H9 (cell line): Measurements from ENCODE around the gene CDH13. TPM values are rescaled to one million over a fixed set of nuclear protein-coding genes. Genes with fewer than 3 reads are reported as not detected.

Source experiments
- DNase-seq: peaks from one replicate; pipeline ENCODE4 v3.0.0-alpha.2; 2017
- H2AFZ ChIP-seq: one replicate; pipeline ENCODE4 v1.6.1; 2013; ENCODE audit warnings: mild to moderate bottlenecking, low read length, control low read depth, moderate library complexity
- H2AK5ac ChIP-seq: 2 replicates; pipeline ENCODE4 v1.6.1; 2013; ENCODE audit warnings: low read length, control low read depth, mixed read lengths; ENCODE audit not compliant: insufficient read length
- H2BK120ac ChIP-seq: one replicate; pipeline ENCODE4 v1.6.1; 2013; ENCODE audit warnings: low read depth, mild to moderate bottlenecking, low read length, control low read depth, inconsistent platforms; ENCODE audit not compliant: poor library complexity, severe bottlenecking
- H2BK12ac ChIP-seq: 2 replicates; pipeline ENCODE4 v1.6.1; 2013; ENCODE audit warnings: low read length, control low read depth, mixed read lengths, low read depth; ENCODE audit not compliant: insufficient read length
- H2BK15ac ChIP-seq: 2 replicates; pipeline ENCODE4 v1.6.1; 2013; ENCODE audit warnings: low read depth, low read length, control low read depth
- H2BK20ac ChIP-seq: one replicate; pipeline ENCODE4 v1.6.1; 2013; ENCODE audit warnings: low read depth, mild to moderate bottlenecking, low read length, control low read depth, inconsistent platforms; ENCODE audit not compliant: poor library complexity, severe bottlenecking
- H2BK5ac ChIP-seq: 2 replicates; pipeline ENCODE4 v1.6.1; 2013; ENCODE audit warnings: low read length, control low read depth, mixed read lengths; ENCODE audit not compliant: insufficient read length
- H3K14ac ChIP-seq: 2 replicates; pipeline ENCODE4 v1.6.1; 2013; ENCODE audit warnings: low read length, control low read depth; ENCODE audit not compliant: insufficient read depth
- H3K18ac ChIP-seq: 2 replicates; pipeline ENCODE4 v1.6.1; 2013; ENCODE audit warnings: low read depth, mild to moderate bottlenecking, mixed read lengths, low read length, control low read depth; ENCODE audit not compliant: insufficient read length
- H3K23ac ChIP-seq: 2 replicates; pipeline ENCODE4 v1.6.1; 2013; ENCODE audit warnings: low read length, control low read depth, mixed read lengths, low read depth; ENCODE audit not compliant: insufficient read length
- H3K23me2 ChIP-seq: 2 replicates; pipeline ENCODE4 v1.6.1; 2013; ENCODE audit warnings: low read depth, mild to moderate bottlenecking, mixed read lengths, low read length, control low read depth; ENCODE audit not compliant: insufficient read length, poor library complexity, severe bottlenecking
- H3K27ac ChIP-seq: 2 replicates; pipeline ENCODE4 v1.5.1; 2013; ENCODE audit warnings: low read length, control low read depth, mixed read lengths, low read depth; ENCODE audit not compliant: insufficient read length
- H3K27me3 ChIP-seq: 2 replicates; pipeline ENCODE4 v1.6.1; 2013; ENCODE audit warnings: low read length, control low read depth, inconsistent platforms; ENCODE audit not compliant: insufficient read depth
- H3K4ac ChIP-seq: 2 replicates; pipeline ENCODE4 v1.6.1; 2013; ENCODE audit warnings: low read depth, mild to moderate bottlenecking, control low read depth, inconsistent platforms, low read length, moderate library complexity
- H3K4me1 ChIP-seq: 2 replicates; pipeline ENCODE4 v1.6.1; 2013; ENCODE audit warnings: low read length, control low read depth, inconsistent platforms; ENCODE audit not compliant: insufficient read depth
- H3K4me2 ChIP-seq: 2 replicates; pipeline ENCODE4 v1.6.1; 2013; ENCODE audit warnings: low read length, control low read depth, mixed read lengths; ENCODE audit not compliant: insufficient read length, insufficient read depth
- H3K56ac ChIP-seq: 2 replicates; pipeline ENCODE4 v1.6.1; 2013; ENCODE audit warnings: low read depth, mild to moderate bottlenecking, mixed read lengths, low read length, control low read depth; ENCODE audit not compliant: insufficient read length
- H3K79me1 ChIP-seq: 2 replicates; pipeline ENCODE4 v1.6.1; 2013; ENCODE audit warnings: low read depth, mild to moderate bottlenecking, moderate library complexity, low read length, control low read depth, inconsistent platforms; ENCODE audit not compliant: insufficient read depth, poor library complexity, severe bottlenecking
- H3K79me2 ChIP-seq: 2 replicates; pipeline ENCODE4 v1.6.1; 2013; ENCODE audit warnings: low read length, control low read depth, inconsistent platforms; ENCODE audit not compliant: insufficient read depth
- H3K9ac ChIP-seq: 2 replicates; pipeline ENCODE4 v1.6.1; 2013; ENCODE audit warnings: low read length, control low read depth, mixed read lengths; ENCODE audit not compliant: insufficient read length; ENCODE audit errors: extremely low read depth
- H3K9me3 ChIP-seq: one replicate; pipeline ENCODE4 v1.6.1; 2013; ENCODE audit warnings: low read depth, low read length, inconsistent platforms; ENCODE audit not compliant: control insufficient read depth
- H3T11ph ChIP-seq: one replicate; pipeline ENCODE4 v1.6.1; 2013; ENCODE audit warnings: mild to moderate bottlenecking, low read length, control low read depth, inconsistent platforms
- H4K20me1 ChIP-seq: one replicate; pipeline ENCODE4 v1.6.1; 2013; ENCODE audit not compliant: control insufficient read depth, insufficient read length, insufficient read depth
- H4K5ac ChIP-seq: 2 replicates; pipeline ENCODE4 v1.6.1; 2013; ENCODE audit warnings: low read depth, mild to moderate bottlenecking, mixed read lengths, low read length, control low read depth; ENCODE audit not compliant: insufficient read length
- H4K8ac ChIP-seq: replicated peaks from 2 replicates; pipeline ENCODE4 v1.6.1; 2013; ENCODE audit warnings: low read length, control low read depth, mixed read lengths, low read depth; ENCODE audit not compliant: insufficient read length
- H4K91ac ChIP-seq: 2 replicates; pipeline ENCODE4 v1.6.1; 2013; ENCODE audit warnings: low read depth, mild to moderate bottlenecking, moderate library complexity, mixed read lengths, low read length, control low read depth; ENCODE audit not compliant: insufficient read length
- H3K27ac Mint-ChIP-seq, 3 experiments: 2 replicates in 2 of 3; 3 replicates in 1 of 3; pipeline ENCODE4 v1.8.0; 2020 to 2021; ENCODE audit warnings: mixed read lengths in 3 of 3, mild to moderate bottlenecking in 1 of 3, moderate library complexity in 1 of 3
- H3K27me3 Mint-ChIP-seq: 2 replicates; pipeline ENCODE4 v1.8.0; 2021; ENCODE audit warnings: low read depth, mild to moderate bottlenecking, moderate library complexity, mixed read lengths
- H3K36me3 Mint-ChIP-seq, 3 experiments: 2 replicates in 2 of 3; 3 replicates in 1 of 3; pipeline ENCODE4 v1.8.0; 2020 to 2021; ENCODE audit warnings: low read depth in 3 of 3, mixed read lengths in 3 of 3; ENCODE audit not compliant: insufficient read depth in 1 of 3
- H3K4me1 Mint-ChIP-seq, 2 experiments: 2 replicates each; pipeline ENCODE4 v1.8.0; 2020; ENCODE audit warnings: mixed read lengths in 2 of 2
- H3K4me3 Mint-ChIP-seq, 2 experiments: 2 replicates in 1 of 2; 3 replicates in 1 of 2; pipeline ENCODE4 v1.8.0; 2020 to 2021; ENCODE audit warnings: mild to moderate bottlenecking in 2 of 2, mixed read lengths in 2 of 2, moderate library complexity in 1 of 2
- H3K9me3 Mint-ChIP-seq, 2 experiments: 2 replicates in 1 of 2; 3 replicates in 1 of 2; pipeline ENCODE4 v1.8.0; 2020; ENCODE audit warnings: mild to moderate bottlenecking in 2 of 2, mixed read lengths in 2 of 2, moderate library complexity in 1 of 2
- WGBS: extraction: QIAGEN DNeasy Blood & Tissue Kit; methylation state at CpG from one replicate; pipeline ENCODE4 v1.1.7; 2013; ENCODE audit warnings: missing lambda C conversion rate, low lambda C conversion rate, mixed read lengths; ENCODE audit not compliant: insufficient read length; ENCODE audit errors: extremely low coverage; 5-methylcytosine and 5-hydroxymethylcytosine counted together
- total RNA-seq: library from RNA; stranded (reverse); gene quantifications from 2 replicates; pipeline ENCODE4 v1.2.1, GENCODE V29; 2021
- TF ChIP-seq, protein P1 (sequence below): fragments of 200-600 bp; sonication (generic); conservative IDR thresholded peaks from 3 replicates; pipeline ENCODE4 v1.8.0; 2021; ENCODE audit warnings: antibody characterized with exemption, mild to moderate bottlenecking

CDH13 gene
- total RNA-seq, 1 experiment from 2014 or later: 1.5 TPM

DNA sequence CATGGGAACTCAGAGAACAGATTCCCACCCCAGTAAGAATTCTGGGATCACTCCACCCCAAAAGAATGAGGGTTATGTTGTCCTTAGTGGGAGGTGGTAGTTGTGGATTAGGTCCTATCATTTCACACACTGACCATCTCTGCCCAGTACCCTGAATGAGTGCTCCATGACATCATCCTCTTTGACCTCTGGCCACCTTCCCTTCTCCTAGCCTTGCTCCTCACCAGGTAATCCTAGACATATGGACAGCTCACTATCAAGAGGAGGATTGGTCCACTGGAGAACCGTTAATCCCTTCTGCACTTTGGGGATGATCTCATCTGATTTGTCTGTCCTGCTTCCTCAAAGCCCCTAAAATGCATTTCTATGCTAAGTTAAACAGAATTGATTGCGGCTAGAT lies 642.8 kb downstream of the CDH13 start:
- H3K4ac ChIP-seq: no peak overlapping the region
- DNase-seq: no peak
- H3K9me3 Mint-ChIP-seq: no peaks in the 10 kb centered on the region
- H3K4me3 Mint-ChIP-seq: no peak overlapping the region
- no peak overlapping the region for H2BK15ac ChIP-seq
- no peaks in the 10 kb centered on the region for H3K9me3 ChIP-seq
- H3K23me2 ChIP-seq: no peaks in the 10 kb centered on the region
- no peaks in the 10 kb centered on the region for H3K4me1 ChIP-seq
- H3K79me1 ChIP-seq: no peaks in the 10 kb centered on the region
- H3K27me3 ChIP-seq: no peaks in the 10 kb centered on the region
- no peak overlapping the region for H2BK20ac ChIP-seq
- H3K27me3 Mint-ChIP-seq: no peaks in the 10 kb centered on the region; the same call in 1 of the 2 replicates
- no peak overlapping the region for H3K56ac ChIP-seq
- H3K18ac ChIP-seq: no peak overlapping the region
- H3K27ac ChIP-seq: no peak overlapping the region
- no peaks in the 10 kb centered on the region for H4K20me1 ChIP-seq
- no peak overlapping the region for H3K27ac Mint-ChIP-seq
- no peak overlapping the region for H2BK12ac ChIP-seq
- H3K4me1 Mint-ChIP-seq: peaks cover 7% of the 10 kb centered on the region in 2 experiments
- H3K4me2 ChIP-seq: no peak overlapping the region
- H2AK5ac ChIP-seq: no peak overlapping the region
- no peak overlapping the region for H2BK120ac ChIP-seq
- no peak overlapping the region for H2BK5ac ChIP-seq
- no peak overlapping the region for H4K91ac ChIP-seq
- no peak overlapping the region for H3K23ac ChIP-seq
- H3K79me2 ChIP-seq: no peaks in the 10 kb centered on the region
- H3T11ph ChIP-seq: no peak overlapping the region
- H3K36me3 Mint-ChIP-seq: no peaks in the 10 kb centered on the region
- TF ChIP-seq, protein P1, sequence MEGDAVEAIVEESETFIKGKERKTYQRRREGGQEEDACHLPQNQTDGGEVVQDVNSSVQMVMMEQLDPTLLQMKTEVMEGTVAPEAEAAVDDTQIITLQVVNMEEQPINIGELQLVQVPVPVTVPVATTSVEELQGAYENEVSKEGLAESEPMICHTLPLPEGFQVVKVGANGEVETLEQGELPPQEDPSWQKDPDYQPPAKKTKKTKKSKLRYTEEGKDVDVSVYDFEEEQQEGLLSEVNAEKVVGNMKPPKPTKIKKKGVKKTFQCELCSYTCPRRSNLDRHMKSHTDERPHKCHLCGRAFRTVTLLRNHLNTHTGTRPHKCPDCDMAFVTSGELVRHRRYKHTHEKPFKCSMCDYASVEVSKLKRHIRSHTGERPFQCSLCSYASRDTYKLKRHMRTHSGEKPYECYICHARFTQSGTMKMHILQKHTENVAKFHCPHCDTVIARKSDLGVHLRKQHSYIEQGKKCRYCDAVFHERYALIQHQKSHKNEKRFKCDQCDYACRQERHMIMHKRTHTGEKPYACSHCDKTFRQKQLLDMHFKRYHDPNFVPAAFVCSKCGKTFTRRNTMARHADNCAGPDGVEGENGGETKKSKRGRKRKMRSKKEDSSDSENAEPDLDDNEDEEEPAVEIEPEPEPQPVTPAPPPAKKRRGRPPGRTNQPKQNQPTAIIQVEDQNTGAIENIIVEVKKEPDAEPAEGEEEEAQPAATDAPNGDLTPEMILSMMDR: no peak
- no peak overlapping the region for H3K14ac ChIP-seq
- no peak overlapping the region for H2AFZ ChIP-seq
- H4K5ac ChIP-seq: no peak overlapping the region
- no peak overlapping the region for H3K9ac ChIP-seq
- H4K8ac ChIP-seq: no peak overlapping the region
- no CpG with 5 or more reads among the region's 2 CpGs for WGBS
